ENCODE data around the gene ERC1. TPM values are rescaled to one million over a fixed set of nuclear protein-coding genes. Genes with fewer than 3 reads are reported as not detected.

ERC1 gene
- total and polyA plus RNA-seq, 8 donors: 34.9 to 64.9 (median 40.8) TPM

DNA sequence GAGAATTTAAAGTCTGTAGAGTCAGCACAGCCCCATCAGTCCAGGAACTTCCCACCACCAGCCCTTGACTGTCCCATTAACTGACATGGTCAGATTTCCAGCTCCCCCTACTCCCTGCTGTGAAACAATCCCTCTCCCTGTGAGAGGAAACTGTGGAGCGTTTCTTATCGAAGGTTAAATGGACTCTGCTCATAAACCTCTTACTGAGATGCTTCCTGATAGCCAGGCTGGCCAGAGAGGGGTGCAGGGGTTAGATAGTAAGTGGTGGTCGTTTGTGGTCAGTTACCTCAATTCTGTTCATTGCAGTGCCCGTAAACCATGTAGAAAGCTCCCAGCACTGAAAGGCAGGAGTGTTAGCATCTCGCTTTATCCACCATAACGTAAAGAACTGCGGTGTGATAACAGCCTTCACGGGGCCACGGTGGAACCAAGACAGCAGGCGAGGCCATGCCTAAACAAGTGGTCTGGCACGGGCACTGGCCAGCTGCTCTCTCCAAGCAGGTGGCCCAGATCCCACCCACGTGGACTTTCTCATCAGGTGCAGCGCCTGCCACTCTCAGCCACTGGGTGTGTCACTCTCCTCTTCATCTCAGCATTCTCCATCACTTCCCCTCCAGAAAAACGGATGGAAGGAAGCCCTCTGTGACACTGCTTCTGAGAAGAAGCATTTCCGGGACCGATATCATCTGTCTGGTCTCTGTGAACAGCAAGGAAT is 501.1 kb downstream of the ERC1 start:
- Histone ChIP-seq H3K4me1 (peaks cover 0 to 4% of the 10 kb centered on the region in 2 donors), H3K27me3 (no peaks in the 10 kb centered on the region), H3K4me3 (no peak overlapping the region), H3K27ac (no peak overlapping the region), H3K9me3 (no peaks in the 10 kb centered on the region), H3K36me3 (peaks cover 0 to 28% of the 10 kb centered on the region in 2 donors)
- TF ChIP-seq, protein P1, sequence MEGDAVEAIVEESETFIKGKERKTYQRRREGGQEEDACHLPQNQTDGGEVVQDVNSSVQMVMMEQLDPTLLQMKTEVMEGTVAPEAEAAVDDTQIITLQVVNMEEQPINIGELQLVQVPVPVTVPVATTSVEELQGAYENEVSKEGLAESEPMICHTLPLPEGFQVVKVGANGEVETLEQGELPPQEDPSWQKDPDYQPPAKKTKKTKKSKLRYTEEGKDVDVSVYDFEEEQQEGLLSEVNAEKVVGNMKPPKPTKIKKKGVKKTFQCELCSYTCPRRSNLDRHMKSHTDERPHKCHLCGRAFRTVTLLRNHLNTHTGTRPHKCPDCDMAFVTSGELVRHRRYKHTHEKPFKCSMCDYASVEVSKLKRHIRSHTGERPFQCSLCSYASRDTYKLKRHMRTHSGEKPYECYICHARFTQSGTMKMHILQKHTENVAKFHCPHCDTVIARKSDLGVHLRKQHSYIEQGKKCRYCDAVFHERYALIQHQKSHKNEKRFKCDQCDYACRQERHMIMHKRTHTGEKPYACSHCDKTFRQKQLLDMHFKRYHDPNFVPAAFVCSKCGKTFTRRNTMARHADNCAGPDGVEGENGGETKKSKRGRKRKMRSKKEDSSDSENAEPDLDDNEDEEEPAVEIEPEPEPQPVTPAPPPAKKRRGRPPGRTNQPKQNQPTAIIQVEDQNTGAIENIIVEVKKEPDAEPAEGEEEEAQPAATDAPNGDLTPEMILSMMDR (IDR thresholded peaks at IDR 0.05): no peak
- ATAC-seq (no peak), DNase-seq (no peak)
- intact Hi-C loops (cut with DNase I): no loop called here

DNA sequence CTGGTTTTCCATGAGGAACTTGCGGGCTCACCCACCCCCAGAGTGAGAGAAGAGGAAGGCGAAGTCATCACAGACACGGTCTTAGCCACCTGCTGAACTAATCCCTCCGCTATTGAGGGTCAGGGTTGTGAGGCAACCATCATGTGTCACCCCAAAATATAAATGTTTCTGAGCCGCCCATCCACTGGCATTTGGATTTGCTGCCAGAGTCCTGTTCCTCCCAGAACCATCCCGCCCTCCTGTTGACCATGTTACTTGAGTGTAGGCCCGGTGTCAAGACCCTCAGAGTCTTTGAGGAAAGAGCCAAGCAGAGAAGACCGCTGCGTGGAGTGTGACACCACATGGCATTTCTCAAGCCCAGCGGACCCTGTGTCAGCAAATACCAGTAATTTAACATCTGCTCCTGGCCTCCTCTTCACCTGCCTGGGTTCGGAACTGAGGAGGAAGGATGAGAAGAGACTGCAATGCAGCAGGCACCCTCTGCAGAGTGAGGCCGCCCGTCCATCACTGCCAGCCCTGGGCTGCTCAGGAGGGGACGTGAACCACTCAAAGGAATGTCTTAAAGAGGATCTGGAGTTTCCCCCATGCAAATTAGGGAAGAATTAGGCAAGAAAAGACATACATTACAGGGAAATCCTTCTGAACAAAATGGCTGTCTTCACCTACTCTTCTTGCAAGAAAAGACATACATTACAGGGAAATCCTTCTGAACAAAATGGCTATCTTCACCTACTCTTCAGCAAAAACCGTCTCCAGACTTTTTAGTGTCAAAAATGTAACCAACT is 502.9 kb downstream of the ERC1 start:
- no peaks in the 10 kb centered on the region for H3K27me3 ChIP-seq
- TF ChIP-seq, protein P1 (IDR thresholded peaks at IDR 0.05): no peak
- no peak overlapping the region for H3K4me3 ChIP-seq
- no peak for ATAC-seq
- peaks cover 0 to 28% of the 10 kb centered on the region in 2 donors for H3K36me3 ChIP-seq
- H3K4me1 ChIP-seq: peaks cover 0 to under 1% of the 10 kb centered on the region in 2 donors
- intact Hi-C loops (cut with DNase I): no loop called here
- no peaks in the 10 kb centered on the region for H3K9me3 ChIP-seq
- no peak for DNase-seq
- H3K27ac ChIP-seq: no peak overlapping the region

DNA sequence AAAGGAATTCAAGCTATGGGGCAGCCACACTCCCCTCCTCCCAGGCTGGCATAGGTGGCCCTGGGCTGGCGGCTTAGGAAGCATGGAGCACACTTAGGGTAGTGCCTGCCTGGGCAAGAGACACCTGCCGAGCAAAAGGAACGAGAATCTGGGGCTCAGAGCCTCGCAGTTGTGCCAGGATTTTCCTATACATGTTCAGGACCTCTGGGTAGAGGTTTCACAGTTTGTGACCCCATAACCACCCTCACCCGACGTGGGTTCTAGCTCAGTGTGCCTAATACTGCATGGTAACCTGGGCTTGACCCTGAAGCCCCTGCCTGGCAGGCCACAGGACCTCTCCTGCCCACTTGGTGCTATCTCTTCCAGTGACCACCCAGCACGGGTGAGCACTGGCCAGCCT is 503.8 kb downstream of the ERC1 start:
- peaks cover 0 to 28% of the 10 kb centered on the region in 2 donors for H3K36me3 ChIP-seq
- no peaks in the 10 kb centered on the region for H3K9me3 ChIP-seq
- H3K4me1 ChIP-seq: no peaks in the 10 kb centered on the region
- TF ChIP-seq, protein P1 (IDR thresholded peaks at IDR 0.05): no peak
- no peak overlapping the region for H3K27ac ChIP-seq
- no peaks in the 10 kb centered on the region for H3K27me3 ChIP-seq
- DNase-seq: no peak
- ATAC-seq: no peak
- intact Hi-C loops (cut with DNase I): no loop called here
- H3K4me3 ChIP-seq: no peak overlapping the region

DNA sequence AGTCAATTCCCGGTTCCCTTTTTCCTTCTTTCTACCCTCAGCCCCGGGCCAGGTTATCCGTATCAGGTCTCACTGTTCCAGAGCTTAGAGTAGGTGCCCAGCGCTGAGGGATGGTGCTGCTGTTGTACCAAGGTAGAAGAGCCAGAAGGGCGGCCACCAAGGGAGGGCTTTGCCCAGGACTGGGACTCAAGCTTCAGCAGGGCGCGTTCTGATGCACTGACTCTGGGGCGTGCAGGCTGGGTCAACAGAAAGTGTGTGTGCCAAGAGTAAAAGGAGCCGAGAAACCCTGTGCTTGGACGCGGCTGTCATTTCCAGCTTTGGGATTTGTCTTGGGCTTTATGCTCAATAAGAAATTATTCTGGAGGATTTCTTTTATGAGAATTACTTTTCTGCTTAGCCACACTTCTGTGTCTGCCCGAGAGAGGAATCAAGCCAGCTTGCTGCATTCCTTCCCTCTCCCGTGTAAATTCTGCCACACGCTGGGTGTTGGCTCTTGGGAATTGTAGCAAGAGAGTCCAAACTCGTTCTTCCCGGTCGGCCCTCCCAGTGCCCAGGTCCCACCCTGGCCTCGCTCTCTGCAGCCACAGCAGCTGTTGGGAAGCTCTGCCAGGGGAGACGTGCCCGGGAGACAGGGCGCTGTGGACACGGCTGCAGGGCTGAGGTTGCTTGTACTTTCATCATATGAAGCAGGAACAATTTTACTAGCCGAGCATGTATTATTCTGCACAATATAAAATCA is 505.3 kb downstream of the ERC1 start:
- Histone ChIP-seq H3K4me3 (no peak overlapping the region), H3K27me3 (no peaks in the 10 kb centered on the region), H3K27ac (no peak overlapping the region), H3K36me3 (peaks cover 0 to 14% of the 10 kb centered on the region in 2 donors), H3K9me3 (no peaks in the 10 kb centered on the region), H3K4me1 (no peaks in the 10 kb centered on the region)
- DNase-seq (no peak), ATAC-seq (peak; percentile 79)
- TF ChIP-seq, protein P1 (IDR thresholded peaks at IDR 0.05): no peak
- intact Hi-C loops (cut with DNase I): no loop called here

DNA sequence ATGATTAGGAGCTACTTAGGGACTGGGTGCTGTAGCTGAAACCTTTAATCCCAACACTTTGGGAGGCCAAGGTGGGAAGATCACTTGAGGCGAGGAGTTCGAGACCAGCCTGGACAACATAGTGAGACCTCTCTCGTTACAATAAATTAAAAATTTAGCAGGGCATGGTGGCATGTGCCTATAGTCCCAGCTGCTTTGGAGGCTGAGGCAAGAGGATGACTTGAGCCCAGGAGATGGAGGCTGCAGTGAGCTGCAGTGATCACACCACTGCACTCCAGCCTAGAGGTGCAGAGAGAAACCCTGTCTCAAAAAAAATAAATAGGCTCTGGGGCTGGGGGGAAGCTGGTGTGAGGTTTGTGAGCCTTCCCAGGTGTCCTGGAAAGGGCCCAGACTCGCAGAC is 506.1 kb downstream of the ERC1 start:
- peaks cover 0 to 6% of the 10 kb centered on the region in 2 donors for H3K36me3 ChIP-seq
- no peaks in the 10 kb centered on the region for H3K4me1 ChIP-seq
- TF ChIP-seq, protein P1 (IDR thresholded peaks at IDR 0.05): no peak
- no peaks in the 10 kb centered on the region for H3K27me3 ChIP-seq
- no peak for DNase-seq
- intact Hi-C loops (cut with DNase I): no loop called here
- no peak overlapping the region for H3K4me3 ChIP-seq
- ATAC-seq: no peak
- no peak overlapping the region for H3K27ac ChIP-seq
- H3K9me3 ChIP-seq: no peaks in the 10 kb centered on the region
